Bronchial epithelial cell (primary cell): Measurements from ENCODE around the gene CRTC3. TPM values are rescaled to one million over a fixed set of nuclear protein-coding genes. Genes with fewer than 3 reads are reported as not detected.

Experiments
- DNase-seq: peaks from one replicate; pipeline ENCODE4 v3.0.0-alpha.2; 2010; ENCODE audit warnings: low read depth
- FAIRE-seq: peaks from 2 replicates; lab custom pipeline; 2011; peaks lifted over from hg19 to GRCh38; lab: Jason Lieb, UNC
- H3K27me3 ChIP-seq: 2 replicates; pipeline ENCODE4 v1.5.1; 2011; ENCODE audit warnings: low read length; ENCODE audit not compliant: control insufficient read depth, insufficient read depth
- H3K36me3 ChIP-seq: 2 replicates; pipeline ENCODE4 v1.5.1; 2011; ENCODE audit warnings: low read length; ENCODE audit not compliant: control insufficient read depth, insufficient read depth
- H3K4me3 ChIP-seq: 2 replicates; pipeline ENCODE4 v1.5.1; 2011; ENCODE audit warnings: mild to moderate bottlenecking, low read depth, low read length, control low read depth
- total RNA-seq: library from RNA; depleted of rRNA; stranded (reverse); fragments of >200 nt; gene quantifications from 2 replicates; pipeline ENCODE4 v1.2.1, GENCODE V29; 2014
- TF ChIP-seq, protein P1 (sequence below): IDR thresholded peaks from 2 replicates; pipeline ENCODE4 v1.5.1; 2011; ENCODE audit warnings: mild to moderate bottlenecking, moderate library complexity, low read length, control low read depth, inconsistent platforms; ENCODE audit not compliant: insufficient read depth, severe bottlenecking

Gene CRTC3
- total RNA-seq, 1 donor from 2014 or later = 5.8 TPM

DNA sequence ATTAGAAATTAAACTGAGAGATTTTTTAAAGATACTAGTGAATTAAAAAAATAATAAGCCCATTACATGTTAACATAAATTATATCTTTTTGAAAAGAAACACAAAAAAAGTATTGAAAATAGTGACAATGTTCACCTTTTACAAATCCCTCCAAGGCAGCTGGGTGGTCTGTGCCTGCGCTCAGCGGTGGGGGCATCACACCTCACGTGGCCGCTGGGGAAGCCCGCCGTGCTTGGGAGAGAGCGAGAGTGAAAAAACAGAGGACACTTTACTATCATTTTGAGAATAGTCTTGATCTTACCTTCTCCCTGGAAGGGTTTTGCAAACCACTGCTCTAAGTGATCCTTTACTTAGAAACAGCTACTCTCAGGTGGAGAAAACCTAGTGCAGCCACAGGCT, 76.9 kb downstream of the CRTC3 start:
- Histone ChIP-seq H3K4me3 (no peak overlapping the region), H3K36me3 (peaks cover 2% of the 10 kb centered on the region), H3K27me3 (no peaks in the 10 kb centered on the region)
- DNase-seq (no peak), FAIRE-seq (no peak)
- TF ChIP-seq, protein P1, sequence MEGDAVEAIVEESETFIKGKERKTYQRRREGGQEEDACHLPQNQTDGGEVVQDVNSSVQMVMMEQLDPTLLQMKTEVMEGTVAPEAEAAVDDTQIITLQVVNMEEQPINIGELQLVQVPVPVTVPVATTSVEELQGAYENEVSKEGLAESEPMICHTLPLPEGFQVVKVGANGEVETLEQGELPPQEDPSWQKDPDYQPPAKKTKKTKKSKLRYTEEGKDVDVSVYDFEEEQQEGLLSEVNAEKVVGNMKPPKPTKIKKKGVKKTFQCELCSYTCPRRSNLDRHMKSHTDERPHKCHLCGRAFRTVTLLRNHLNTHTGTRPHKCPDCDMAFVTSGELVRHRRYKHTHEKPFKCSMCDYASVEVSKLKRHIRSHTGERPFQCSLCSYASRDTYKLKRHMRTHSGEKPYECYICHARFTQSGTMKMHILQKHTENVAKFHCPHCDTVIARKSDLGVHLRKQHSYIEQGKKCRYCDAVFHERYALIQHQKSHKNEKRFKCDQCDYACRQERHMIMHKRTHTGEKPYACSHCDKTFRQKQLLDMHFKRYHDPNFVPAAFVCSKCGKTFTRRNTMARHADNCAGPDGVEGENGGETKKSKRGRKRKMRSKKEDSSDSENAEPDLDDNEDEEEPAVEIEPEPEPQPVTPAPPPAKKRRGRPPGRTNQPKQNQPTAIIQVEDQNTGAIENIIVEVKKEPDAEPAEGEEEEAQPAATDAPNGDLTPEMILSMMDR = no peak

DNA sequence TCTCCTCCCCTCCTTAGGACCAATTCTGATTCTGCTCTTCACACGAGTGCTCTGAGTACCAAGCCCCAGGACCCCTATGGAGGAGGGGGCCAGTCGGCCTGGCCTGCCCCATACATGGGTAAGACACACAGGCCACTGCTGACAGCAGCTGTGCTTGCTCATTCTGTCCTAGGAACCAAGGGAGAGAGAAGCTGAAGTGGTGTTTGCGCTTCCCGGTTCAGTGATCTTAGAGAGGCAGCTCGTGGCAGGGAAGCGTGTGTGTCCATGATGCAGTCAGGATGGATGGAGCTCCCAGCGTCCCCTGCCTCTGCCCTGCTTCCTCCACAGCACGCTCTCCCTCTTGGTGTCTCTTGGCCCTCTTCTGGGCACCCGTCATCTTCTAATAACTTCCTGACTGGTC, 77.6 kb downstream of the CRTC3 start:
- TF ChIP-seq, protein P1 = no peak
- Histone ChIP-seq H3K4me3 (no peak overlapping the region), H3K27me3 (no peaks in the 10 kb centered on the region), H3K36me3 (peaks cover 6% of the 10 kb centered on the region)
- DNase-seq (no peak), FAIRE-seq (no peak)

DNA sequence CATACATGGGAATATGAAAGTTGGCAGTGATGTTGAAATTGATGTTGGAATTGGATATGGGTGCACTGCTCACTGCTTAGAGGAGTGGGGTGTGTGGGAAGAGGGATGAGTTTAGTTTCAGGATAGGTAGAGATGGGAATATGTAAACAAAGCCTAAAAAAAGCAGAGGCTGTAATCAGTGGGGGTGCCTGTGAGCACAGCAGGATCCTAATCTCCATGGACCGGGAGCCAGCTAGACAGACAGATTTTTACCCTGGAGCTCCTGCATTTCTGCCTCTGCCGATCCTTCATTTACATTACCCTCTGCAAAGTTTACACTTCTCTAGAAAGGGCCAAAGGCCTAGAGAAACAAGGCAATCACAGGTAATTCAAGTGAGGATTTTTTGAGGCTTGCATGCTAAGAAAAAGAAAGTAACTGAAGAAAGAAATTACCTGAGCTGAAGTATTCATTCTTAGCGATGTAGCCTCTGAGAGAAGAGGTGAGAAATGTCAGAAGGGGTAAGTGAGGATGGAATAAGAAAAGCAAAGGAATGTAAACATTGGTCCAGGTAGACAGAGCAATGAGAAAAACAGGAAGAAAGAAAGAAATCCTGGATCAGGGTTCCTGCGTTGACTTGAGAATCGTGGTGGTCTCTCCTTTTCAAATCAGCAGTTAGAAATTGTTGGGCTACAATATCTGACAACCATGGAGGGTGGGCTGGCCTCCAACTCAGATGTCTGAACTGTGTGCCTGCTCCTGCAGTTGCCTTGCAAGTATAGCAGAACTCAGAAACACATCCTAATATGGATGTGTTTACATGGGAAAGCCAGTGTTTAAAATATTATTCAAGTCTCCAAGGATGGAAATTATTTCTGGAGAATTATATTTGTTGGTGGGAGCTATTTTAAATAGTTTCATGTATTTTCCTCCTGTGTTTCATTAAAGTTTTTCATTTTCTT, 79.8 kb downstream of the CRTC3 start:
- TF ChIP-seq, protein P1 = no peak
- Histone ChIP-seq H3K4me3 (no peak overlapping the region), H3K27me3 (no peaks in the 10 kb centered on the region), H3K36me3 (peaks cover 7% of the 10 kb centered on the region)
- DNase-seq (no peak), FAIRE-seq (no peak)

DNA sequence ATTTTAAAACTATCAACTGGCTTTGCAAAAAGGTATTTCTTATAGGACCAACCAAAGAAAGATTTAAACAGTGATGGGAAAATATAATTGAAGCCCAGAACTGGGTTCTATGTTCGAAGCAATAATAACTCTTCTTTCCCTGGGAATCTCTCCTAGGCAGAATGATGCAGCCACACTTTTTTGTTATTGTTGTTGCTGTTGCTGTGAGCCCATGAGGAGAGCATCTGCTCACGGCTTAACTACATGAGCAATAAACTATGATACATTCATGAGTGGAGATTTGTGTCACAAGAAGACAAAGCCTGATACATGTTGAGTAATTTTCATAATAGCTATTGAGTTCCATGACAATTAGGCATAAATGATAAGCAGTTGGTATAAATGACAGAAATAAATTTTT, 80.5 kb downstream of the CRTC3 start:
- DNase-seq = peak; percentile 45
- TF ChIP-seq, protein P1 = no peak
- H3K4me3 ChIP-seq = no peak overlapping the region
- FAIRE-seq = no peak
- H3K36me3 ChIP-seq = peaks cover 7% of the 10 kb centered on the region
- no peaks in the 10 kb centered on the region for H3K27me3 ChIP-seq

DNA sequence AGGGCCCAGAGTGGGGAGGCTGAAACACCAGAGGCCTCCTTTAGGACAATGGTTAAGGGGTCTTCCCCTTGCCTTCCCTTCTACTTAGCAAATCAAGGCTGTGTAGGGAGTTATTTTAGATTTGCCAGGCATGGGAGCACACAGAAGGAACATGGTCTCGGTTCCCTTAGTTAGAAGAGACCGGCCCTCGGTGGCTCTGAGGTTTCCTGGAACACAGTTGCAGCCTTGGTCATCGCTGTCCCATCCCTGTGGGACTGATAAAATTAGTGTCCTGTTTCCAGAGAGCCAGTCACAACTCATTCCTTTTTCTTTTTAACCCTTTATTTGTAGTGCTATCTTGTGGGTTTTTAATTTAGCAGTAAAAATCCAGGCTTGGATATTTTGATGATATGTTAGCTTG, 81.4 kb downstream of the CRTC3 start:
- no peaks in the 10 kb centered on the region for H3K27me3 ChIP-seq
- FAIRE-seq = no peak
- TF ChIP-seq, protein P1 = no peak
- DNase-seq = no peak
- H3K4me3 ChIP-seq = no peak overlapping the region
- H3K36me3 ChIP-seq = peaks cover 7% of the 10 kb centered on the region
